ENCODE measurements around the gene GP2.

The GP2 gene

DNA sequence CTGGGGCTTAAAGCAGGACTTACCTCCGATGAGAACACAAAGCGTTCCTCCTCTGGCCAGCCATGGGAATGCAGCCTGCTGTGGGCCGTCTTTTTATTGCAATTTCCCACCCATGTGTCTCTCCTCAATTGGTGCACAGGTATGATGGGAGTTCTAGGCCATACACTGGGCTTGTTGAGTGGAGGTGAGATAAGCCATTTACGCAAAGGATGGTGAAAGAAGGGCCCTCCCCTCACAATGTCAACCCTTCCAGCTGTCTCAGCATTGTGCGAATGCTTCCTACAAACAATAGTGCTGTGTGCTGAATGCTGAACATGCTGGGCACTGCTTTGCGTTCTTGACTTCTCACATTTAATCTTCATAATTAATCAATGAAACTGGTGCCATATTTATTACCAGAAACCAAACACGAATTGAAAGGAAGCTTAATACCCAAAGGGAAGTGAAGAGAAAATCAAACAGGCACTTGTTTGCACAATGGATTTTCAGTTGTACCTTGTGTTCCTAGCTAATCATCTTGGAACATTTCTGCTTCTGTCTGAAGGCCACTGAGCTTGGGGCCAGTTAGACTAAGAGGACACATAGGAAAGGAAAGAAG, at the start of gene GP2:
GP2 (minus strand) TSS at position 70 of the 598 bp plus-strand sequence. CDS start 1,082 bp downstream, outside the sequence.
- no peak for DNase-seq

DNA sequence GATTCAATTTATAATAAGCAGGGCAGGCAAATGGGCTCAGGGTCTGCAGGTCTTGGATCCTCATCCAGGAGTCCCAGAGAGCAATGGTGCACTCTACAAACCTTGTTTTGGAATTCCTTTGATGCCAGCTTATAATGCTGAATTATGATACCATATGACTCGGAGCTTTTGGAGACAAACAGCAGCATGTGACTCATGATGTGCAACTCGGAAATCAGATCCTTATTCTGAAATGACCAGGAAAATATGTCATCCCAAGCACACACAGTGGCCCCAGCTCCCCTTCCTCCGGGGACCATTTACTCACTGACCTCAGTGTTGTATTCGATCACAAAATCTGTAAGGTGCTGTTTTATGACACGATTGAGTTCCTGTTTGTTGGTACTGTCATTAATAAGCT, 45.4 kb upstream of the GP2 start:
- no peak for DNase-seq

DNA sequence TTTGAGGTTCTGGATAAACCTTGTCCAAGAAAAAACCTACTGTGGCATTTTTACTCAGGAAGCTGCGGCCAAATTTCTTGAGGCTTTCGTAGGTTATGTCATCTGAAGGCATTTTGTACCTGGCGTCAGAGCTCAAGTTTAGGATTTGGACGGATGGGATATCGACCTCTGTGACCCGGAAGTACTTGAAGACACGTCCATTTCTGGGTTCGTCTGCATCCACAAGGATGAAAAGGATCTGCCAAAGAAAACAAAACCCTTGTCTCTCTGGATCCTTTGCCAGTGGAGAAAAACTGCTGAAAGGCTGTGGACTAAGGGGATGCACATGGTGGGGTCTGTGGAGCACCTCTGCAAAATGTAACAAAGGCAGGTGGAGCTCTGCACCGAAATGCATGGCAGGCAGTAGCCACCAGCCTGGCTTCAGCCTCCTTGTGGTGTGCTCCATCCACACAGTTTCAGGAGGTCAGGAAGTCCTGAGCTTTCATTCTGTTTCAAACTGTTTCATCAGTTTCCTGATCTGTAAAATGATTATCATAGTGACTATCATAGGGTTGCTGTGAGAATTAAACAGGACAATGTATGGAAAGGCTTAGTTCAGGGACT, 42.2 kb upstream of the GP2 start:
- DNase-seq = no peak

DNA sequence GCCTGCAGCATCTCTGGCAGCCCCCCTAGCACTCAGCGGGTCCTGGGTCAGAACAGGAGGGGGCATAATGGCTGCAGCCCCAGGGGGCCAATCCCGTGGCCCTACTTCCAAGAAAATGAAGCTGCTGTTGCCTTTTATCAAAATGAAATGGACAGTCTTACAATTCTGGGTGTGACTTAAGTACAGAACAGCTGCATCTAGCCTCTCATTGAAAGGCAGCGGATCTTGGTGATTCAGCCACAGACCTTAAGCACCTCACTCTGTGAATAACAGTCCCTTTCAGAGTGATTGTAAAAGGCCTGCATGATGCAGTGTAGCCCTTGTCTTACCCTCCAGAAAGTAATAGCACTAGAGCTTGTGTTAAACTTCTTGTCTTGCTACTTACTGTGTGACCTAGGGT, 36.7 kb upstream of the GP2 start:
- DNase-seq = no peak

DNA sequence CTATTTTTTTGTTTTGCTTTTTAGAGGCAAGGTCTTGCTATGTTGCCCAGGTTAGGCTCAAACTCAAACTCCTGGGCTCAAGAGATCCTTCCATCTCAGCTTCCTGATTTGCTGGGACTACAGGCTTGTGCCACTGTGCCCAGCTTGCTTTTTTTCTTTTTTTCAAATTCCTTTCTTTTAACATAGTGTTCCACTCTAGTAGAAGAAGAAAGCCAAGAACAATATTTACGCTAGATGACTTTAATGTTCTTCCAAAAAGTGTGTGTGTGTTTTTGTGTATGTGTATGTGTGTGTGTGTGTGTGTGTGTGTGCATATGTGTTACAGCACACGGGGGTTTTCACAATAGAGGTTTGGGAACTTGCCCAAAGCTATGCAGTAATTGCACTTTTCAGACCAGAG, 35.9 kb upstream of the GP2 start:
- DNase-seq = no peak

DNA sequence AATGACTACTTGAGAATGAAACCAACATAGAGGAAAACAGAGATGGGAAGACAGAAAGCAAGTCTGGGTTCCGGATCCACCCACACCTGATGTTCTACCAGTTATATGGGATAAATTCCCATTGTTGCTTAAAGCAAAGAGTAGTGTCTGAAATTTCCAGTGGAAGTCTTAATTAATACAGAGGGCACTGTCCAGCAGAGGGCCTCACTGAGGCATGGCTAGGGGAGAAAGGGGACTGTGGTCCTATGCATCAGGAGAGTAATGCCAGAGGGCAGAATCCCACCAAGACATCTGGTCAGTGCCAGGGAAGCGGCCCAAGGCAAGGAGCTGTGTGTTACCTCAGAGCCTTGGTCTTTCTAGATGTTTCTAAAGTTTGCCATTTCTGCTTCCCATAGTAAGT, 32.7 kb upstream of the GP2 start:
- DNase-seq = no peak

DNA sequence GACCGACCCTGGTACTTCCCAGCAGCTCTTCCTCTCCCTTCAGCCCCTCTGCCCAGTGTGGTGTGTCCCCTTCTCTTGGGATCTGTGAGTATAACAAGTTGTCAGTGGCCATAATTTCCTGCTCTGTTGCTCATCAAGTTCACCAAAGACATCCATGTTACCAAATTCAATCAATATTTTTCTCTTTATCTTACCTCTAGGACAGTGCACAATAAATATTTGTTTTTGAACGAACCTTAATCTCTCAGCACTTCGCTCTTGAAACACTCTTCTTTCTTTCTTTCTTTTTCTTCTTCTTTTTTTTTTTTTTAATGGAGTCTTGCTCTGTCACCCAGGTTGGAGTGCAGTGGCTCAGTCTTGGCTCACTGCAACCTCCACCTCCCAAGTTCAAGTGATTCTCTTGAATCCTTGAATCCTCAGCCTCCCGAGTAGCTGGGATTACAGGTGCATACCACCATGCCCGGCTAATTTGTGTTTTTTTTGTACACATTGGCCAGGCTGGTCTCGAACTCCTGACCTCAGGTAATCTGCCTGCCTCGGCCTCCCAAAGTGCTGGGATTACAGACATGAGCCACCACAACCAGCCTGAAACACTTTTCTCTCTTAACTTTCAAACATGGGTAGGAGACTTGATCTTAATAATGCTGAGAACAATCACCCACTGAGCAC, 27.9 kb upstream of the GP2 start:
- no peak for DNase-seq

DNA sequence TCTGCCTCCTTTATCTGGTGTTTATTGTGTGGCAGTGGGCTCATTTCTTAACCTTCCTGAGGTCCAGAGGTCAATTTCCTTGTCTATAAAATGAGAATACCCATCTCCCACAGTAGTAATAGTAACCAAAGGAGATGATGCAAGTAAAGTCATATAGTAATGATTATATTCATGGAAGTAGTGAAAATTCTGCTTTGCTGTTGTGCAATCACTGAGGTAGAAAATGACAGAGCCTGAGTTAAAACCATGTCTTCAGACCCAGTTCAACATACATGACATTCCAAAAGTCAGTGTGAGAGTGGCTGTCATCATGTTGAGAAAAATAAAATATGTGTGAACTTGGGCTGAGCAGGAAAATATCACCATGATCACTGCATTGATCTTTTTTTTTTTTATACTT, 26.1 kb upstream of the GP2 start:
- no peak for DNase-seq

DNA sequence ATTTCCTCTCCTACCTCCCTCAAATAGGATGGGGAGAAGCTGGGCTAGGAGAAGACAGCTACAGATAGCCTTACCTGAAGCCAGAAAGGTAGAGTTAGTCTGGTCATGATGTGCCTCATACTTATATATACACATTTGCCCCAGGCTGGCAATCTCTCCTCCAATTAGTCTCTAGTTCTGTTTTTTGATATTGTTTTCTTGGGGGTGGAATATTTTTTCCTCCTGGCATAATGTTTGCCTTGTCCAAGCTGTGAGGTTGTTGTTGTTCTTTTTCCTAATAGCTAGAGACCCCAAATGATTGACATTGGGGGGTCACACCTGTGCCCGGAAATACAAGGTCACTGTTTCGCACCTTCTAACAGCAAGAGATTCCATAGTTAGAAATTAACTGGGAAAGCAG, 25.3 kb upstream of the GP2 start, which contains the start of gene UMOD:
UMOD (minus strand) TSS at position 101 of the 400 bp plus-strand sequence. CDS start 1,978 bp downstream, outside the sequence.
- DNase-seq = no peak

DNA sequence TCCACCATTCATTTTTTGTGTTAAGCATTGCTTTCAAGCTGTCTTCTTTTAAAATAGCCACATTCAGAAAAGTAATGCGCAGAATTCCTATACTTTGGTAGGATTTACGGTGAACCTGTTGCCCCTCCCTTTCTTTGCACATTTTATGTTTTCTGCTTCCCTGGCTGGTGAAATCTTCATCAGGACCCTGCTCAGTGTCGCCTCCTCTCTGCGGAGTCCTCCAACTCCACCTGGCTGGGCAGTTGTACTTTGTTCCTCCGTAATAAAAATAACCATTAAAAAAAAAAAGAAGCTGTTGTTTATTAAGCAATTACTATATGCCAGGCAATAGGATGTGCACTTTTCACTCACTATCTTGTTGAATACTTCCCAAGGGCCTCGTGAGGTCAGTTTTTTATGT, 22.3 kb upstream of the GP2 start:
- DNase-seq = no peak

DNA sequence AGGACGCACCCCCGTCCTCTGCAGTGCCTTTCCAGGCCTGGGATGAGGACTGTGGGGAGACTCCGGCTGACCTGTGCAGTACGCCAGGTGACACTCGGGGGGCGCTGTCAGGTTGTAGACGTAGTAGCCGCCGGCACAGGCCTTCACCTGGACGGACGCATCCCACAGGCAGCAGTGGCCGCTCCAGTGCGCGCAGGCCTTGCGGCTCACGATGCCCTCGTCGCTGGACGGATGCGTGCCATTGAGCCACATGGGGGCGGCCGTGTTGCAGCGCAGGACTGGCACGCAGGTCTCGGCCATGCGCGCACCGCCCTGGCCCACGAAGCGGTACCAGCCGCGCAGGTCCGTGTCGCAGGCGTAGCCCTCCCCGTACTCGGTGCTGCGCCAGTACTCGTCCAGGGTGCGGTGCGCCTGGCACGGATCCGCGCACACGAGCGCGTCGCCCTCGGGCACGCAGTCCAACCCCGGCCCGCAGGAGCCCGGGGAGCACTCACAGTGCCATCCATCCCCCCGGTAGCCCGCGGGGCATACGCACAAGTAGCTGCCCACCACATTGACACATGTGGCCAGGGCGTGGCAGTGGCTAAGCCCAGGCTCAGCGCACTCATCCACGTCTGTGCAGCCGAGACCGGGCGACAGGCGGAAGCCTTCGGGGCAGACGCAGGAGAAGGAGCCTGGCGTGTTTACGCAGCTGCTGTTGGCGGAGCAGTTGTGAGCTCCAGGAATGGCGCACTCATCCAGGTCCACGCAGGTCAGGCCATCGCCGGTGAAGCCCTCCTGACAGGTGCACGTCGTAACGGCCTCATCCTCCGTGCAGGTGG, 21.3 kb upstream of the GP2 start:
- no peak for DNase-seq

DNA sequence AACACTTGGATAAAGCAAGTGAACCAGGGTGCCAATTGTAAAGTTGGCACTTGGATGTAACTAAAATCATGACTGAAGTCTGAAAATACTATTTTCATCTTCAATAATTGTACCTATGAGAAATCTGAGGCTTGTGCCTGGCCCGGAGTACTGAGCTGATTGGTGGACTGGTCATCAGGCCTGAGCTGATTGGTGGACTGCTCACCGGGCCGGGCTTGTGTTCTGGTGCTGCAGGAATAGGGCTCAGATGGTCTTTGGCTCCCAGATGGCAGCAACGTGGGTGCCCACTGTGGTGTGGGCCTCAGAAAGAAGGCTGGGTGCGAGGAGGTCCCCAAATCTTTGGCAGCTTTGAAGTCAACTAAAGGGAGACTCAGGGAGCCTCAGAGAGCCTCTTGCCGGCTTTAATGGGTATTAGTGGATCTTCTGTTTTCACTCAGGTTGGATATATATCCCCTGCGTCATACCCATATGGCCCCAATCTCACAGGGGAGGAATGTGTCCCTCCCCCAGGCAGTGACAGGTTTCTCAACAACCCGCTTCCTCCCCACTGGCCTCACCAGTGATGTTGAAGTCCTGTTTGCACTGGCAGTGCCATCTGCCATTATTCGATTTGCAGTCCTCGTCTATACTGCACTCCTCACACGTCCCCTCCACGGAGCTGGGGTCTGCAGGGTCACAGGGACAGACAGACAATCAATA, 20.5 kb upstream of the GP2 start:
- DNase-seq = no peak

DNA sequence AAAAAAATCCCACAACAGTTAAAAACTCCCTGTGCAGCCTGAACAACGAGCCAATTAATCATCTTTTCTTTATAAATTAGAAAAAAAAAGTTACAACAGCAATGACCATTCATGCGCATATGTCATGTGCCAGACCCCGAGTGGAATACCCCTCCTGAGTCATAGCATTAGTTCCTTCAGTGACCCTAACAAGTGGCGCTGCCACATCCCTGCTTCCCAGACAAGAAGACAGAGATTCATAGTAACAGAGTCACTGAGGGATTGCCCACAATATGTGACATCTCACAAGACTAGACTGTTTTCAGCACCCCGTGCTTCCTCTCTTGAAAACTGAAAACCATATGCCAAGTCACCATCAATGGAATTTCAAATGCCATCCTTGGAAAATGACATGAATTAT, 17.3 kb upstream of the GP2 start:
- DNase-seq = no peak

DNA sequence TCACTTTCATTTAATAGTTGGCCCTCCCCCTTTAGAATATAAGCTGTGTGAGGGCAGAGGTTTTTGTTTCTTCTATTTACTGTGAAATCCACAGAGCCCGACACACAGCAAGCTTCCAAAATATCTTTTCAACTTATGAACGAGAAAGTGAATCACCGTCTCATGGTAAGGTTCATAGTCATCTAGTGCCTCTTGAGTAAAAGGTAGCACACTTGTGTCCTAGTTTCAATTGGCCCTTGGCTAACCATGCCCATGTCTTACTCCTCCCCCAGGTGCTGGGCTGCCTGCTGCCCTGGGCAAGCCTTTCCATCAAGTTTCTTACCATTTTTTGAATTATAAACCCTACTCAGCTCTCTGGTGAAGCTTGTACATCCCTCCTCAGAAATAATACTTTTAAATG, 12.4 kb upstream of the GP2 start:
- DNase-seq = no peak

DNA sequence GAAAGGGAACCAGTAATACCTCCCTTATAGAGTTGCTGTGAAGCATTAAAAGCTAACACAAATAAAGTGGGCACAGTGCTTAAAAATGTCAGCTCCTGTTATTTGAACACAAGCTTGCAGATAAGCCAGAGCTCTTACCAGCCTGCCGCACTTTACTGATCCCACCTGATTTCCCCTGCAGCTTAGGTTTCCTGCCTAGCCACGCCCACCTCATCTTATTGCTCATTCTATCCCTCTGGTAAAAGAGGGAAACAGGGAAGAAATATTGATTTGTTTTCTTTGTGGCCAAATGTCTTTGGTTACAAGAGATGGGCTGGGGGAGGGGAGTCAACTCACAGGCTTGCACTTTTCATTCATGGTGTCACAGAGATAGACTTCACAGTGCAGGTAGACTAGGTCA, 9.6 kb upstream of the GP2 start:
- no peak for DNase-seq

DNA sequence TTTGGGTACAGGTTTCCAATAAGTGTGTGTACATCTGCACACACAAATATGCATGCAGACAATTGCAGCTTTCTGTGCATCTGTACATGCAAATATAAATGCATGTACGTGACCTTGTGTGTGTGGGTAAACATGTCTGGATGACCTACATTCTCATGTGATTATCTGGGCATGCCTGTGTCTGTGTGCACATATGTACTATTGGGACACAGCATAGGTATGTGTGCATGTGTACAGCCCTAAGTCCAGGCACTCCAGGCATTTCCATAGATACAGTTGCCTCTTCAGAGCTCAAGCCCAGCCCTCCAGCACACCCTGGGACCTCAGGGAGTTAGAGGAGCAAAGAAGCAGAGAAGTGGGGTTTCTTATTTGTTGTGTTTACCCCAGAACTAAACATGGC, 7.1 kb upstream of the GP2 start:
- no peak for DNase-seq

DNA sequence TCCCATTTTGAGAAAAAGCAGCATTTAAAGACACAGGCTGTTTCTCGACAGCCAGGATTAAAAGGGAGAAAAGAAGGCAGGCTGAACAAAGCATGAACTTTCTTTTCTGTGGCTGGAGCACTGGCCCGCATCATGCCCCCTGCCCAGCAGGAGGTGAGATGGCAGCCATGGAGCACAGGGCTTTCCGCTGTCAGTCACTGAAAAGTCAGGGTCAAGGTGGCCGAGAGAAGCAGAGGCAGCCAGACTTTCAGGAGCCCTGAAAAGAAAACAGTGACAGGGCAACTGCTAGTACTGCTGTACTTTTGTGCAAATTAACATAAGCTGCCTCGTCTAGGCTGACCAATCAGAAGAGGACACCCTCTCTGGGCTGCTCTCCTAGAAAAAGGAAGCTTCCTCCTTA, 5.8 kb upstream of the GP2 start:
- DNase-seq = no peak

DNA sequence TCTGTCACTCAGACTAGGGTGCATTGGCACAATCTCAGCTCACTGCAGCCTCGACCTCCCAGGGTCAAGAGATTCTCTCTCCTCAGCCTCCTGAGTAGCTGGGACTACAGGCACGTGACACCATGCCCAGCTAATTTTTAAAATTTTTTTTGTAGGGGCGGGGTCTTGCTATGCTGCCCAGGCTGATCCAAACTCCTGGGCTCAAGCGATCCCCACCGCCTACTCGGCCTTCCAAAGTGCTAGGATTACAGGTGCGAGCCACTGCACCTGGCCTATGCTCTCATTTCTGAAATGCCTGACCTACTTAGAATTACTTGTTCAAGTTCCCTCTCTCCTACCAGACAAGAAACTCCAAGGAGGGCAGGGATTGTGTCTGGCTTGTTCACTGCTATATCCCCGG, 5.1 kb upstream of the GP2 start:
- no peak for DNase-seq

DNA sequence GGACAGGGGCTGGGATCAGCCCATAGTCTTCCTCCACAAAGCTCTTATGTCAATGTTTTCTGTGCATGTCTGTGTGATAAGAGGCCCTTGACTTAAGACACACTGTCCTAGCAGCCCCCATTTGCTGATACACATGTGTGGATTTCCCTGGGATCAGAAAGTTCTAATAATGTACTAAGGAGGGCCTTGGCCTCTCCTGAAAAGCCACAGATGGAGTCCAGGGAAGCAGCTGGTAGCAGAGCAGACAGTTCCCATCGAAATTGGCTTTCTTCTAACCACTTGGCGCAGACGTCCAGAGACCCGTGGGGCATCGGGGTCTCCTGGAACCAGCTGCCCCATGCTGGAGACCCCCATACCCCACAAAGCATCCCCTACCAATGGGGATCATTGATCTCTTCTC, 4.3 kb upstream of the GP2 start:
- DNase-seq = no peak

DNA sequence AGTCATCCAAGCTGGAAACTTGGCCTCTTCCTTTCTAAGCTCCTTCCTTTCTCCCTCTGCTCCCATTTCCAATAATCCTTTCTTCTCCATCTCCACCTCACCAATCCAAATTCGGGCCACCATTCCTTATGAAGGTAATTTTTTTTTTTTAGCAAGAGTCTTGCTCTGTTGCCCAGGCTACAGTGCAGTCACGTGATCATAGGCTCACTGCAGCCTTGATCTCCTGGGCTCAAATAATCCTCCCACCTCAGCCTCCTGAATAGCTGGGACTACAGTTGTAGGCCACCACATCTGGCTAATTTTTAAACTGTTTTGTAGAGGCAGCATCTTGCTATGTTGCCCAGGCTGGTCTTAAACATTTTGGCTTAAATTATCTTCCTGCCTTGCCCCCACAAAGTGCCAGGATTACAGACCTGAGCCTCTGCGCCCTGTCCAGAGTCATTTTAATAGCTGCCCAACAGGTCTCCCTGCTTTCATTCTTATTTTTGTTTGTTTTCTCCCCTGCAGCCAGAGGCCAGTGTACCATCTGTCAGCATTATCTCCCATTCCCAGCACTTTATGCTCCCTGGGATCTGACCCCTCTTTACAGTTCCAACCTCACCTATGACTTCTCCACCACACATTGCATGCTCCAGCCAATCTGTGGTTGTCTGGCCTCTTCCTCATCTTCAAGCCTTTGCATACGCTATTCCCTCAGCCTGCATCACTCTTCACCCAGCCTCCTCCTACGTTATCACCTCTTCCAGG, 2.3 kb upstream of the GP2 start:
- DNase-seq = no peak

DNA sequence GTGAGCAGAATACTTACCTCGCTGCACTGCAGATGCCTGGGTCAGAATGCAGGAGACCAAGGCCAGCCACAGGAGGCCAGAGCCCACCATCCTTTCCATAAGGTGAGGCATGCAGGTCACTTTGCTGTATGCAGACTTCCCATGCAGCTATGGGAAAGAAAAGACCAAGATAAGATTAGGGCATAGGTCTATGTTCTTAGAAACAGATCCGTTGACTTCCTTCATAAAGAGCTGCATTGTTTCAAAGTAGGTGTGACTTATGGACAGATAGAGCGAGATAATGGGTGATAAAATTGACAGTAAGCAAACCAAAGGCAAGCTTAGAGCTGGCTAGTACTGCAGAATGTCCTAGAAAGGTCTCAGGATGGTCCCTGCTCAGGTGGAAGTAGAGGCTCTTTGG, 992 bp downstream of the GP2 start:
- no peak for DNase-seq

DNA sequence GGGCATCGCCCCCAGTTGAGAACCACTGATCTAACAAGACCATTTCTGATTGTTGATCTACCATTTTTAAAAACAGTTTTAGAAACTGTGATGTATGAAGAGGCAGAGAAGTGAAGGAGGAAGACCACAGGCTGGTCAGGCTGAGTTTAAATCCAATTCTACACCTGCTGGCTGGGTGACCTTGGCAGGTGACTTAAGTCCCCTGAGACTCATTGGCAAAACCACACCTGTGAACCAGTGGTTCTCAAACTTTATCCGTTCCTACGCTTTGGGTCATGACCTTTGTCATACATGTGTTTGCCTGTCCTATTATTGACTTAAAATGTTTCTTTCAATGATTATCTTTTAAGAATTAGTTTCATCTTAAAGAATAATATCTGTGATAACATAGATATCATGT, 2.3 kb downstream of the GP2 start:
- DNase-seq = no peak

Data from NCI-H526 treated with DMSO at 0.1 percent for 48 hours (cell line).